Peyer's patch (tissue), 4 donors: ENCODE data around the gene TRIO. TPM values are rescaled to one million over a fixed set of nuclear protein-coding genes. Genes with fewer than 3 reads are reported as not detected.

Experiments used
- DNase-seq, 3 donors: peaks; one replicate each; pipeline ENCODE4 v3.0.0-alpha.2; 2017 to 2019
- H3K27ac ChIP-seq, 4 donors: fragments of 200-600 bp; sonication (generic); one replicate each; pipeline ENCODE4 v1.5.1; 2016 to 2019
- H3K27me3 ChIP-seq, 2 donors: fragments of 200-600 bp; sonication (generic); one replicate each; pipeline ENCODE4 v1.5.1; 2019
- H3K36me3 ChIP-seq, 3 donors: fragments of 200-600 bp; sonication (generic); one replicate each; pipeline ENCODE4 v1.5.1; 2016 to 2019
- H3K4me1 ChIP-seq, 4 donors: fragments of 200-600 bp; sonication (generic); one replicate each; pipeline ENCODE4 v1.5.1; 2016 to 2019
- H3K4me3 ChIP-seq, 4 donors: fragments of 200-600 bp; sonication (generic); 1 replicate in 3 of 4; 2 replicates in 1 of 4; pipeline ENCODE4 v1.5.1; 2016 to 2019; ENCODE audit warnings: mild to moderate bottlenecking in 1 of 4
- H3K9me3 ChIP-seq, 4 donors: fragments of 200-600 bp; sonication (generic); one replicate each; pipeline ENCODE4 v1.5.1; 2016 to 2019; ENCODE audit warnings: mild to moderate bottlenecking in 1 of 4
- CTCF ChIP-seq, 6 experiments: fragments of 450-650 bp in 4 of 6; fragments of 200-600 bp in 2 of 6; sonication (generic) in 1 of 6; IDR thresholded peaks; one replicate each; pipeline ENCODE4 v1.5.1; 2017 to 2019; ENCODE audit warnings: antibody characterized with exemption in 6 of 6, mild to moderate bottlenecking in 3 of 6, moderate library complexity in 1 of 6
- POLR2A ChIP-seq, 2 donors: fragments of 450-650 bp; IDR thresholded peaks; one replicate each; pipeline ENCODE4 v1.5.1; 2017; ENCODE audit warnings: antibody characterized with exemption in 2 of 2, mild to moderate bottlenecking in 2 of 2, moderate library complexity in 2 of 2
- total RNA-seq, 4 donors: library from RNA; depleted of rRNA; stranded (reverse); fragments of >200 nt; gene quantifications; one replicate each; pipeline ENCODE4 v1.1.0, GENCODE V29; 2016

Gene TRIO
- total RNA-seq, 4 donors from 2014 or later, result 171 to 456 (median 340) TPM

GRCh38 chr5:14161825-14162556 lies 18.8 kb downstream of the TRIO start:
- H3K36me3 ChIP-seq, result no peaks in the 10 kb centered on the region
- H3K4me1 ChIP-seq, result peaks cover 0 to 16% (median 2%) of the 10 kb centered on the region in 4 donors
- H3K27me3 ChIP-seq, result no peaks in the 10 kb centered on the region
- no peak for DNase-seq
- H3K27ac ChIP-seq, result no peak overlapping the region
- H3K4me3 ChIP-seq, result no peak overlapping the region
- no peaks in the 10 kb centered on the region for H3K9me3 ChIP-seq
- TF ChIP-seq CTCF (IDR thresholded peaks at IDR 0.05), result no peak
- TF ChIP-seq POLR2A (IDR thresholded peaks at IDR 0.05), result no peak

GRCh38 chr5:14164164-14165163 lies 21.3 kb downstream of the TRIO start:
- H3K4me1 ChIP-seq, result peaks cover 3 to 29% (median 5%) of the 10 kb centered on the region in 4 donors
- no peak overlapping the region for H3K27ac ChIP-seq

GRCh38 chr5:14165375-14166106 lies 22.4 kb downstream of the TRIO start:
- no peaks in the 10 kb centered on the region for H3K36me3 ChIP-seq
- peaks cover 0 to 21% (median 4%) of the 10 kb centered on the region in 4 donors for H3K4me1 ChIP-seq
- TF ChIP-seq CTCF (IDR thresholded peaks at IDR 0.05), result no peak
- no peak for TF ChIP-seq POLR2A (IDR thresholded peaks at IDR 0.05)
- no peaks in the 10 kb centered on the region for H3K9me3 ChIP-seq
- no peaks in the 10 kb centered on the region for H3K27me3 ChIP-seq
- H3K4me3 ChIP-seq, result no peak overlapping the region
- no peak for DNase-seq
- H3K27ac ChIP-seq, result no peak overlapping the region

More at GRCh38 chr5:14164164-14165163, 21.3 kb downstream of the TRIO start:
- TF ChIP-seq POLR2A (IDR thresholded peaks at IDR 0.05) (no peak), CTCF (IDR thresholded peaks at IDR 0.05) (no peak)
- no peaks in the 10 kb centered on the region for H3K36me3 ChIP-seq
- no peaks in the 10 kb centered on the region for H3K27me3 ChIP-seq
- H3K9me3 ChIP-seq, result no peaks in the 10 kb centered on the region
- DNase-seq, result no peak
- H3K4me3 ChIP-seq, result no peak overlapping the region

- no peaks in the 10 kb centered on the region for H3K27me3 ChIP-seq
- no peaks in the 10 kb centered on the region for H3K9me3 ChIP-seq
- peaks cover 0 to 13% (median 5%) of the 10 kb centered on the region in 4 donors for H3K4me1 ChIP-seq
- no peak for DNase-seq
- no peak for TF ChIP-seq POLR2A (IDR thresholded peaks at IDR 0.05)
- TF ChIP-seq CTCF (IDR thresholded peaks at IDR 0.05), result no peak
- no peak overlapping the region for H3K27ac ChIP-seq
- no peak overlapping the region for H3K4me3 ChIP-seq
- no peaks in the 10 kb centered on the region for H3K36me3 ChIP-seq
Measured at GRCh38 chr5:14166437-14166836, 23.3 kb downstream of the TRIO start.

- Histone ChIP-seq H3K36me3 (no peaks in the 10 kb centered on the region), H3K4me1 (peaks cover 0 to 20% (median 6%) of the 10 kb centered on the region in 4 donors), H3K27ac (peak overlapping the region in 2 of 4 donors; percentile 4 to 61), H3K27me3 (no peaks in the 10 kb centered on the region), H3K4me3 (no peak overlapping the region), H3K9me3 (no peaks in the 10 kb centered on the region)
- TF ChIP-seq POLR2A (IDR thresholded peaks at IDR 0.05) (no peak), CTCF (IDR thresholded peaks at IDR 0.05) (no peak)
- DNase-seq, result no peak
Measured at GRCh38 chr5:14167211-14167845, 24.2 kb downstream of the TRIO start.
